GM10847 (cell line): ENCODE data around the gene HOXA6.

Source experiments
- POLR2A ChIP-seq: IDR thresholded peaks from 2 replicates; pipeline ENCODE4 v1.6.1; 2011; ENCODE audit not compliant: insufficient read length; ENCODE audit errors: extremely low read depth

The HOXA6 gene

GRCh38 chr7:27133409-27134231, 14.0 kb downstream of the HOXA6 start:
- no peak for TF ChIP-seq POLR2A

GRCh38 chr7:27132978-27133377, 14.6 kb downstream of the HOXA6 start:
- no peak for TF ChIP-seq POLR2A

- TF ChIP-seq POLR2A, result no peak
Observed at GRCh38 chr7:27132214-27132613, 15.4 kb downstream of the HOXA6 start.

DNA sequence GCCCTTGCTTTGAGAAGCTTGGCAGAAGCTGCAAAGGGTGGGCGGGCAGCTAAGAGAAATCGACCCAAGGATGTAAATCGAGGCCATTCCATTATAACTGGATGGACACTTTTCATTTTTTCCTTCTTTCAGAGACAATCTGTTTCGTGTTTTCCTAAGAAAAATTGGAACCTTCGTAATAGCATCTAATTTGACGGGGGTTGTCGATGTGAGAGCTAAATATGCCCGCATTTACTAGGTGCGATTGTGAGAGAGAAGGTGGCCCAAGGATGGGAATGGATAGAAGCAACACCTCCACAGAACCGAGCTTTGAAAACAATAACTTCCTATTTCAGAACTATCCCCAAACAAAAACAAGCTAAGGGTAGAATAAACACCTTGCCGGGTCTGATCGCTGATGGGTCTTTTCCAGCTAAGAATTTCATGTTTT, 16.2 kb downstream of the HOXA6 start:
- no peak for TF ChIP-seq POLR2A

GRCh38 chr7:27130540-27131389, 16.8 kb downstream of the HOXA6 start, which contains the start of gene HOXA4:
HOXA4 (minus strand) TSS chr7:27130757; CDS start chr7:27130733, 24 bp downstream.
- TF ChIP-seq POLR2A, result no peak

DNA sequence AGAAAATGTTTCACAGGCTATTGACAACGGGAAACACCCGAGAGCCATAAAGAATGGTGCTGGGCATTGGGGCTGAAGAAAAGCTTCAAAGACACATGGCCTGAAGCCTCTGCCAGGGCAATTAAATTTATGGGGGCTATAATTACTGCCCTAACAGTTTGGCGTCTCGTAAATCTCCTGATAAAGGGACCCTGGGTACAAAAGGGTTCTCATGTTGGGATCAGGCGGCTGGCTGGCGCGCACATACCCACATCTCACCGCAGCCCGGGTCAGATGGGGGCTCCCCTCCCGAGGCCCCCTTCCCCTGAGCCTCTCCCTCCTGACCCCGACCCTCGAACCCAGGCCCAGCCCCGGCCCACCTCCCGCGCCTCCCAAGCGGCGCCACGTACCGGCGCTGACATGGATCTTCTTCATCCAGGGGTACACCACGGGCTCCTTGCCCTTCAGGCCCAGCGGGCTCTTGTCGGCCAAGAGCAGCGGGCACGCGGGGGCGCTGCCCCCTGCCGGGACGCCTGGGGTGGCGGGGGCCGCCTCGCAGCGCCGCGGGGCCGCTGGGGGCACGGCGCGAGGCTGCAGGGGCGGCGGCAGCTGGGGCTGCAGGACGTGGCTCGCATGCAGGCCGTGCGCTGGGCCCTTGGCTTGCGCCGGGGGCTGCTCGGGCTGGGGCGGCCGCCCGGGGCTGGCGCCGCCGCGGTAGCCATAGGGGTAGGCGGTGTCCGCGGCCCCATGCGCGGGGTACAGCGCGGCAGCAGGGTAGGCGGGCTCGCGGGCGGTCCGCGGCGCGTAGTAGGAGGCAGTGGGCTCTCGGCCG, 17.6 kb downstream of the HOXA6 start:
- TF ChIP-seq POLR2A, result no peak

- TF ChIP-seq POLR2A, result no peak
Observed at GRCh38 chr7:27128776-27129728, 18.5 kb downstream of the HOXA6 start.

GRCh38 chr7:27128034-27128433, 19.5 kb downstream of the HOXA6 start:
- no peak for TF ChIP-seq POLR2A

DNA sequence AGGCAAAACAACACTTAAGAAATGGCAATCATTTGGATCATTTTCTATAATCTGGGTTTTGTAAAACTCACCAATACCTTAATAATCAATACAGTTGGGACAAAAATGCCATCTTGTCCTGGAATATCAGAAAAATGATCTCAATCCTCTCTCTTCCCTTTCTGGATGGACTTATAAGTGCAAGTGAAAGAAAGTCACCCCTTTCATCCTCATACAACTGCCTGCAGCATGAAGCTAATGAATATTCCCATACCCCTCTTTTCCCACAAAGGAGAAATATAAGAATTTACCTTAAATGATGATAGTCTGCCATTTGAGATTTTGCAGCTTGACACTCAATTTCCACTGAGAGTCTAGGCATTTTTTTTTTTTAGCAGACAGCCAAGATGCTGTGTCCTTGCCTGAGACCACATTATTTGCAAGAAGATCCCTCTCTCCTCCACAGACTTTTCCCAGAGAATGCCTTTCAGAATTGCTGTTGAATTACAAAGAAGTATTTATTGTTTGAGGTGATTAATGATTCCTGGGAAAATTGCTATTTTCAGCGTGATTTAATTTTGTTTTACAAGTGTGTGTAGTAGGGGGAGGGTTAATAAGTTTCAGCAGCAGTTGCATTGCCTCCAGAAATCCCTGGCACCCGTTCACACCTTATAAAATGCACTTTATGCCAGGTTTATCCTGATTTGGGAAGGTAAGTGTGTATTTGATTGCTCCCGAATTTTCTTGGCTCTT, 20.8 kb downstream of the HOXA6 start:
- TF ChIP-seq POLR2A, result no peak

DNA sequence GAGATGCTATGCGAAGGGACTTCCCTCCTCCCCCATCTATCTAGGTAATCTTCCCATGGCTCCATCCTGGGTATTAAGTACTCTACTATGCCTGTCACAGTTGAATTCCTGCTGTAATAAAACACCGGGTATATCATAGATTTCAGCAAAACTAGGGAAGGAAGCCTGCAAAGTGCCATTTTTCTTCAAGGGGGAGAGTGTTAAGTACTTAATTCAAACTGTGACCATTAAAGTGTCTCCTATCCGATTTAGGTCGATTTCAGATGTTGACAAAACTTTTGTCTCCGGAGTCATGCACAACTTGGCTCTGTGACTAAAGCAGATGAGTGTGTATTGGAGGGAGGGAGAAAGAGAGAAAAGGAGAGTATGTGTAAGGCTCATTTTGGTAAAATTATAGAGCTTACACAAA, 21.6 kb downstream of the HOXA6 start:
- no peak for TF ChIP-seq POLR2A

DNA sequence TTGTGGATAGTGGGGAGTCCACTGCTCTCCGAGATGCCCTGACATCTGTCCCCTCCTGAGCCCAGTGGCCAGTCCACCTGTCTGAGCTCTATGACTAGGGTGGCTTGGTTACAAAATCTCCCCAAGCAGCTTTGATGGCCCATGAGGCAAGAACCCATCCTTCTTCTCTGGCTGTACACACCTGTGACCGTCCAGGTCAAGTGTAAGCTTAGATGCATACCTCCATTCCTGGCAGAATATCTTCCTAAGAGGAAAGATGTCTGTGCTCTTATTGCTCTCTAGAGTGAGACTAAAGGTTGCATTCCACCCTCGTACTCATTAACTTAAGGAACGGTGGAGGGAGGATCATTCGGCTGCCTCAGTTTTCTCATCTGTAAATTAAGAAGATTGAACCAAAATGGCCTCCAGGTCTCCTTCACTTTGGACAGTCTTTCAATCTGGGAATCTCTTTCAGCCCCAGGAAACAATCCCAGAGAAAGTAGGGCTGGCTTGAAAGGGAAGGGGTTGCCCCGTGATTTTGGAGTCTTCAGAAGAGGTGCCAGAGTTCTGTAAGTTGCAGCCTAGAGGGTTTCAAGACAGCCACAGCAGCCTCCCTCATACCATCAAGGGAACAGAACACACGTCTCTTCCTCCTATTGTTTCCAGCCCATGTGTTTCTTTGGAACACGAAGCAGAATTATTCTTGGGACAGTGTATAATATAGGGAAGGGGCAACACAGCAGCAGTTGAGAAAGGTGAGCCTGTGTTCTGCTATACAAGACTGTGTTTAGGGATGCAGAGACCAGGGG, 22.5 kb downstream of the HOXA6 start:
- TF ChIP-seq POLR2A, result no peak

DNA sequence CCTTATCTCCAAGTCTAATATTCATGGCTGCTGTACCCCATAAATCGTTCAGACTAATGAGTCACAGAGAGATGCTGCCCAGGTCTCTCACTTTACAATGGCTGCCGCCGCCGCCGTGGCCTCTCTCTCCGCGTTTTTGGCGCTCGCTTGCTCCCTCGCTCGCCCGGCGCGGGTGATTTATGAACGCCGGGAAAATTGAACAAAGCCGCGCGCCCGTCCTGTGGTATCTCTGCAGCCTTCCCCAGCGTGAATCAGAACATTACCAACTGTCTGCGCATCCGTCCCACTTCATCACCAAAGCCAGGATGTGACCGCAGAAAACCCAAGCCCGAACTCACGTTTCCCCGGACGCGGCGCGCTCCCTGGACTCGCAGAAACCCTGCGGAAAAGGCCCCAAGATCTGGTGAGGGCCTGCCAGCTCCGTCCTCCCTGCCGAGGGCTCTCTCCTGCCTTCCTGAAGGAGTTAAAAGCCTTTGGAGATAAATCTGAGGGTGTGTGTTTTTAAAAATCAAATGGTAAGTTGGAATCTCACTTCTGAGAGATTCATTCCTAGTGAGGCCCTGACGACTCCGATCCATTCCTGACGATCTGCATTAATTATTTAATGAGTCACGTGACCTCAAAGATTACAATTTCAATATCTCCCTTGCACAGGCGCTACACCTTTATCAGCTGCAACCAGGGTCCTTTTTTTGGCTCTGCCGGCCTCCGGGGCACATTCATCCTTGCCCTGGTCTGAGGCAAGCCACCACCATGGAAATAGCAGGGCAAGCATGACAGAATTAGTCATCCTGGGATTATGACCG, 23.3 kb downstream of the HOXA6 start:
- no peak for TF ChIP-seq POLR2A

DNA sequence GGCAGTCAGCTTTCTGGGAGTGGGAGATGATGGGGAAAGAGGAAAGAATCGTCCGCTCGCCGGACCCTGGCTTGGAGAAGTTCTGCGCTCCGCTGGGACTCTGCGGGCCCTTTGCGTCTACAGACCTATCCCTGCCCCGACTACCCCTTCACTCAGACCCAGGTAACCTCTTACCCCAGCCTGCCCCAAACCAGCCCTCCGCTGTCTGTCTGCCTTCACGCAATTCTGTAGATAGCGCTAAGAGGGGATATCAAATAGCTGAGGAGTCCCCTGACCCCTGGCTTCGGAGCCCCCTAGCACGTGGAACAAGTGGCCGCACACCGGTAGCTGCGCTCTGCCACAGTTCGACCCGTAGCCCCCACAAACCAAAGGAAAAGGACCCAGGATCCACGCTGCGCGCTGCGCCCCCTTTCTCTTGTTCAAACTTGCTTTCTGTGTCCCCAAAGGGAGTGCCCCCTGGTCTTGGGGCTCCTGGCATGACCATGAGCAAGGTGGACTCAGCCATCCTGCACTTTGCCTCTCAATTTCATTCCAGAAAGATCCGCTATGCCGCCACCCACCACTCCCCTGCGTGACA, 24.0 kb downstream of the HOXA6 start:
- no peak for TF ChIP-seq POLR2A
